GM12801 (cell line): ENCODE data around the gene SNU13.

Experiments
- TF ChIP-seq, protein P1 (sequence below): IDR thresholded peaks from one replicate; pipeline ENCODE4 v1.5.1; 2011; ENCODE audit warnings: control low read depth; ENCODE audit not compliant: insufficient read length; ENCODE audit errors: extremely low read depth

The SNU13 gene

DNA sequence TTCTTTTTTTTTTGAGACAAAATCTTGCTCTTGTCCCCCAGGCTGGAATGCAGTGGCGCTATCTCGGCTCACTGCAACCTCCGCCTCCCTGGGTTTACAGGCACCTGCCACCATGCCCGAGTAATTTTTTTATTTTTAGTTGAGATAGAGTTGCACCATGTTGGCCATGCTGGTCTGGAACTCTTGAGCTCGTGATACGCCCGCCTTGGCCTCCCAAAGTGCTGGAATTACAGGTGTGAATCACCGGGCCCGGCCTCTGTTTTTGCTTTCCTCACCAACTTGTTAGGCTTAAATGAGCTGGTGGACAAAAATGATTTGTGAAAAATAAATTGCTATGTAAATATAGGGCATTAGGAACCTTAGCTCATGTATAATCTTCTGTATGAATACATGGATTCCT lies 14.1 kb upstream of the SNU13 start:
- TF ChIP-seq, protein P1, sequence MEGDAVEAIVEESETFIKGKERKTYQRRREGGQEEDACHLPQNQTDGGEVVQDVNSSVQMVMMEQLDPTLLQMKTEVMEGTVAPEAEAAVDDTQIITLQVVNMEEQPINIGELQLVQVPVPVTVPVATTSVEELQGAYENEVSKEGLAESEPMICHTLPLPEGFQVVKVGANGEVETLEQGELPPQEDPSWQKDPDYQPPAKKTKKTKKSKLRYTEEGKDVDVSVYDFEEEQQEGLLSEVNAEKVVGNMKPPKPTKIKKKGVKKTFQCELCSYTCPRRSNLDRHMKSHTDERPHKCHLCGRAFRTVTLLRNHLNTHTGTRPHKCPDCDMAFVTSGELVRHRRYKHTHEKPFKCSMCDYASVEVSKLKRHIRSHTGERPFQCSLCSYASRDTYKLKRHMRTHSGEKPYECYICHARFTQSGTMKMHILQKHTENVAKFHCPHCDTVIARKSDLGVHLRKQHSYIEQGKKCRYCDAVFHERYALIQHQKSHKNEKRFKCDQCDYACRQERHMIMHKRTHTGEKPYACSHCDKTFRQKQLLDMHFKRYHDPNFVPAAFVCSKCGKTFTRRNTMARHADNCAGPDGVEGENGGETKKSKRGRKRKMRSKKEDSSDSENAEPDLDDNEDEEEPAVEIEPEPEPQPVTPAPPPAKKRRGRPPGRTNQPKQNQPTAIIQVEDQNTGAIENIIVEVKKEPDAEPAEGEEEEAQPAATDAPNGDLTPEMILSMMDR = no peak

DNA sequence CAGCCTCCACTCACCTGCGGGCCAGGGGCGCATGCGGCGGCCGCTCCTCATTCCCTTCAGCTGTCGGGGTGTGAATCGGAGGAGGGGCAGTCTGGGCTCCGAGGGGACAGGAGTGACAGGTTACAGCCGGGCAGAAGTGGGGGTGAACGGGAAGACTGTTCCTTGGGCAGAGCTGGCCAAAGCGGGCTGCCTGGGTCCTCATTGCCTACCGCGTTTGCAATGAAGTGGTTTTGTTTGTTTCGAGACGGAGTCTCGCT lies 11.4 kb upstream of the SNU13 start:
- TF ChIP-seq, protein P1 = no peak

DNA sequence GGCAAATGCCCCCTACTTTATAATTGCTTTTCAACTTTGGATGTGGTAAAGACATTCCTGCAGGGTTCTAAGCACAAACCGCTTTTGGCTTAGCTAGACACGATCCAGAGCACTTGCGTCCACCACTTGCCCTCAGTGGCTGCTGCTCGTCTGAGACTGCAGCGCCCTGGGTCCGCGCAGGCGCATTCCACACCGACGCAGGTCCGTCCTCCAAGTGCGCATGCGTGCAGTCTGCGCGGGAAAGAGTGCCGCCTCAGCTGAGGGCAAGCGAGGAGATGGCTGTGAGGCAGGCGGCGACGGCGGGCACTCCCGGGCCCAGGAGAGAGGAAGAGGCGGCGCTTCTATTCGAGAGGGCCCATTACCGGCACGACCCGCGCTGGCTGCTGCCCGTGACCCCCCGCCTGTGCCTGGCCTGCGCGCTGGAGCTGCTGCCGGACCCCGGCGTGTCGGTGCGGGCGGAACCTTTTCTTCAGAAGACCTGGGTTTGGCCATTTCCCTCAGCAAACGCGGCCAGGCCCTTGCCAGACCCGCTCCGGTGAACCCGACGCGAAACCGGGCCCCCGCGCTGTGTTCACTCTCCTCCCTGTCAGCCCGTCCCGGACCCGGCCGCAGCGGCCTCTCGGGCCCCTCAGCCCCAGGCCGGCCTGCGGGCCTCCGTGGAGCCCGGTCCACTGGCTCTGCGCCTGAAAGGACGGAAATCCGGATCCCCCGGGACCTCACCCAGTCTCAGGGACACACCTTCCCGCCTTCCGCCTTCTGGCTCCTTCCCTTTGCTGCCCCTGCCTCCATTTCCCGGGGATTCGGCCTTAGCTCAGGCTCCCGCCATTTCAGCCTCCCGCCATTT lies 10.8 kb upstream of the SNU13 start, which contains the start of gene MEI1:
Gene MEI1, plus strand, starts transcription at position 240 of the 844 bp plus-strand sequence. Its CDS starts 36 bp downstream, at position 276.
- TF ChIP-seq, protein P1 = no peak

DNA sequence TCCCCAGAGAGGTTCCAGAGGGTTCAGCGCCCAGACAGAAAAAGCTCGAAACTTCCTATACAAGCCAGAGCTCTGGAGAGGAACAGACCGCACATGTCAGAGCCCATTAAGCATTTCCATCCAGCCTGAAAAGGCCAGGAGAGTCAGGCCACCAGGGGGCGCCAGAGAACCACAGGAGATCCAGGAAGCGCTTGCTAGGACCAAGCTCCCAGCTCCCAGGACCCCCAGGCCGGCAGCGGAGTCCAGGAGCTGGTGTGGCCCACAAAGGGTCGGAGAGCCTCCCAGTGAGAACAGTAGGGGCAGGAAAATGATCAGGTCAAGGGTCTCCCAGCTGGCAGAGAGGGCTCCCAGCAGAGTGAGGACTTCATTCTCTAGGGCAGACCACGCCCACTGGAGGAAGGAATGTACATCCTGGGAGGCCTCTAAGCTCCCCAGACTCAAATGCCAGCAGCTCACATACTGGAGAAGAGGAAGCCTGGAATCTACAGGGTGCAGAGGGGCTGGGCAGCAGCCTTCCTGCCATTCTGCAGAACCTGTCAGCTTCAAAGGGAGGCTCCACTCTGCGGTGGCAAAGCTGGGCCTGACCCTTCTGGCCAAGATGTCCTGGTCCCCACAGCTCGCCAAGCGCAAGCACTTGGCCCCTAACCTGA lies 8.6 kb upstream of the SNU13 start:
- TF ChIP-seq, protein P1 = peak; percentile 39

DNA sequence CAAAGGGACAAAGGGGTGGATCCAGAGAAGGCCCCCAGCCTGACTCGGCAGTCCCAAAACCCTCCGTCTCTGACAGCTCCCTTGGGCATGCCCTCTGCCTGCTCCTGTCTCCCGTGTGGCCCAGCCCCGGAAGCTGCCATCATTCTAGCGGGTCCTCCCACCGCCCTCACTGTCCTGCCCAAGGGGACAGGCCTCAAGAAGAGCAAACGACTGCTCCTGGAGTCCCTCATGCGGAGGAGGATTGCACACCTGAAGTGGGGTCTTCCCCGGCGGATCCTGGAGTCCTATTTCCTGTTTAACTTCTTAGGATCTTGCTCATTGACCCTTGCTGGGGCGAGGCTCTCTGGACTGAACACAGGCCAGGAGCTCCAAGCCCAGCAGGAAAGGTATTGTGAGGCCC lies 8.0 kb upstream of the SNU13 start:
- TF ChIP-seq, protein P1 = no peak

DNA sequence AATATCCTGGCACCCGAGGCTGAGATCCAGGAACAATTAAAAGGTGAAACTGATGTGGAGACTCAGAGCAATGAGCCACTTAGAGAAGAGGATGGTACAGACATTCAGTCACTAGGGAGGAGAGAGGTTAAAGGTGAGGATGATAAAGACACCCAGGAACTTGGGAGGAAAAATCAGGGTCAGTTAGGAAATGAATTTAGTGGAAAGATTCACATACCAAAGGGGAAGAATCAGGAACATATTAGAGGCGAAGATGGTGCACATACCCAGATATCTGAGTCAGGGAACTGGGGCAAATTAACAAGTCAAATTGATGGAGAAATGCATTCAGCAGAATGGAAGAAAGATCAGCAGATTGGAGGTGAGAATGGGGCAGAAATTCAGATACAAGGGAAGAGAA lies 6.5 kb upstream of the SNU13 start:
- TF ChIP-seq, protein P1 = no peak

DNA sequence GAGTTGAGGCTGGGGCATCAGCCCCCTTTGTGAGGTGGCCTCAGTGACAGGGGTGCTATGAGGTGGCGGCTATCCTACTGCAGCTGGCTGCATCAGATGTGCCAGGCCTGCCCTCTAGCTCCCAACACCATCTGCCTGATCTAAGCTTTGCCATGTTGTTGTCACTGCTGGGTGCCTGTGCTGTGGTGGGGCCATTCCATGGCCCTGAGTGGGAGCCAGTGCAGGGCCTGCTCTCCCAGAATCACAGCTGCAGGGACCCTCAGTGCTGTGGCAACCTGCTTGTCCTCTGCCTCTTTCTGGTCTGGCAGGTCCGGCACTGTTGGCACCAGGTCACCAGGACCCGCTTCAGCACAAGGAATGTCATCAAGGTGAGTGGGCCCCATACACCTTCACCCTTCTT lies 1.8 kb upstream of the SNU13 start:
- TF ChIP-seq, protein P1 = no peak
